Measurements from ENCODE around the gene KRTAP4-3.

DNA sequence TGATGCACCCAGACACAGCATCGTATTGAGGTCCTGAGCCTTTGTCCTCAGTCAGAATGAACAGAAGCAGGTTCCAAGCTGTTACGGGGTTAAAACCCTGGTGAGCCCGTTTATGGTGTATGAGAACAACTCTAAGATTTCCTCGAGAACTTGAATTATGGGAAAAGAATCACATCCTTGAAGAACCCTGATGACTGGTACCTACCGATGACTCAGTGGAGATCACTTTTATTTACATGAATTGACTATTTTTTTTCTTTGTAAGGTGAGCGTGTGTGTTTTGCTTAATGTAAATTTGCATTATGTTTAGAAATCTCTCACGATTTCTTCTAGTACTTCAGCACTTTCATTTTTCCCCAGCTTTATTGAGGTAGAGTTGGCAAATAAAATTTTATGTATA is 4.2 kb downstream of the KRTAP4-3 start:
- TF ChIP-seq GATA3 (IDR thresholded peaks at IDR 0.05; ENCODE audit: low read depth, low read length) (no peak), GATA2 (IDR thresholded peaks at IDR 0.05; ENCODE audit: low read depth, low read length) (no peak)

Measured in SH-SY5Y (cell line).